Glomerular endothelial cell (primary cell): ENCODE measurements around the gene POC1B. TPM values are rescaled to one million over a fixed set of nuclear protein-coding genes. Genes with fewer than 3 reads are reported as not detected.

Experiments used
- DNase-seq: peaks from one replicate; pipeline ENCODE4 v3.0.0-alpha.2; 2011; ENCODE audit warnings: low read depth, low spot score; ENCODE audit errors: extremely low read depth
- total RNA-seq: library from RNA; depleted of rRNA; stranded (reverse); fragments of >200 nt; gene quantifications from 2 replicates; pipeline ENCODE4 v1.2.3, GENCODE V29; 2015

The POC1B gene
- total RNA-seq, 1 donor from 2014 or later: 21.8 TPM

DNA sequence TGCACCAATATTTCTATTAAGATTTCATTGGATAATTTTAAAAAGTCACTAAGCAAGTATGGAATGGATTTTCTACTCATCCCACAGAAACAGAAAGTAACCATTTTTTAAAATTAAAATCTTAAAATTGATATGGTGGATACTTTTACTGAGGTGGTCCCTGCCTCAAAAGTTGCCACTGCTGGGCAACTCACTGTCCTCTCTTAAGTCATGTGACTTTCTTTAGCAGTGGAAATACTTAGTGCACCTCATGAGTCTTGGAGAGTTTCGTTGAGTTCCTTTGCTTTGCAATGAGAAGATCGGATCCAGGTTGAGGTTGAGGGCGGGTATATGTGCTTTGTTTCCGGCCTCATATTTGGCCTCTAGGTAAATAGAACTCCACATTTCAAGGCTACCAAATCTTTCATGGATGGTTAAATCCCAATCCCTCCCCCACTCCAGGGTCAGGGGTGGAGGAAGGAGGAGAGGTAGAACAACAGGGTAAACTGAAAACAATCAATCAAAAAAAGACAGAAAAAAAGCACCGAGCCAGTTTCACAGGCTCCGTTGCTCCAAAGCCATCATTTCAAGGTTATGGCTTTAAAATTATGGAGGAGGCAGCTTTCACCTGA, 134.0 kb downstream of the POC1B start:
- DNase-seq: no peak

GRCh38 chr12:89390802-89391673, 134.8 kb downstream of the POC1B start:
- DNase-seq: no peak

DNA sequence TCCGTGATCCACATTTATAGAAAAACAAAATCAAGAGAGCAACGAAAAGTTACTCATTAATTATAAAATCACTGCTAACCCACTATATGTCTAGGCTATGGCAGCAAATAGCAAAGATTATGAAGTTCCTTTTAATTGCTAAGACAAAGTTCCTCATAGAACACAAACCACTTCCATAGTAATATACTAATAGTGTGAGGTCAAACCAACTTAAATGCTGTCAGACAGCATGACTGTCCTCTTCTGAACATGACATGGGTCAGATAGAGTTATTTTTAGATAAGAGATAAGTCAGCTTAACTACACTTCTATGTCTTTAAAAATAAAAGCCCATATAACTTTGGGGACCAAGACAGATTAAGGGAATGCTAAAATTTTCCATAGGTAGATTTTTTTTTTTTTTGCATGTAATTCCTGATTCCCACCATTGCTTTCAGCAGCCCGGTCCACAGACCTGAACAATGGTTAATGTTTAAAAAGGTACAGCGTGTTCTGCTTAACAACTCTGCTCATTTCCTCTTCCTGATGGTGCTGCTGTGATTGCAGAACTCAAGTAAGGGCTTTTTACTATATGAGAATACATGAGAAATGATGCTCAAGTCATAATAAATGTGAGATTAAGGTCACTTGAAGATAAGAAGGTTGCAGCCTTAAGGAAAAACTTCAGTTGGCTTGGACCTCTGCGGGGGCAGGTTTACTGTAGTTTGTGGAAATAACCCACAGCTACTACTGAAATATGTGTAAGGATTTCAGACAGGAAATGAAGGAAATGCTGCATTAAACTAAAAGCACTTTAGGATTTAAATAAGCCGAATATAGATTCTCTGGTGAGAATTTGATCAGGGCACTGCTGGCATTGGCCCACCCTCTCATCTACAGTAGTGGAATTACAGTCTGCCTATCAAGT, 135.8 kb downstream of the POC1B start:
- DNase-seq: no peak

- no peak for DNase-seq
Measured at GRCh38 chr12:89386138-89386537, 139.7 kb downstream of the POC1B start.

DNA sequence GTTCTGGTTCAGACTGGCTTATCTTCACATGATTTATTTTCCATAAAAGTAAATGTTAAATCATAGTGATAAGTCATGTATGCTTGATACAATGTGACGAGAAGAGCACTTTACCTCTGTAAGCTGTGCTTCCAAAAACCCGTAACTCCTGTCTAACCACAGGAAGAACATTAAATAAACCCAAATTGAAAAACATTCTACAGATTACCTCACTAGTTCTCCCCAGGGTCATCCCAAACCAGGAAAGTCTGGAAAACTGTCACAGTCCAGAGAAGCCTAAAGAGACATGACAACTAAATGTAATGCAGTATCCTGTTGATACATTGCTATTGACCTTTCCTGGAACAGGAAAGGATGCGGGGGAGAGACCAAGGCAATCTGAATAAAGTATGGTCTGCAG, 141.0 kb downstream of the POC1B start:
- DNase-seq: no peak

- DNase-seq: no peak
Measured at GRCh38 chr12:89384050-89384758, 141.6 kb downstream of the POC1B start.

DNA sequence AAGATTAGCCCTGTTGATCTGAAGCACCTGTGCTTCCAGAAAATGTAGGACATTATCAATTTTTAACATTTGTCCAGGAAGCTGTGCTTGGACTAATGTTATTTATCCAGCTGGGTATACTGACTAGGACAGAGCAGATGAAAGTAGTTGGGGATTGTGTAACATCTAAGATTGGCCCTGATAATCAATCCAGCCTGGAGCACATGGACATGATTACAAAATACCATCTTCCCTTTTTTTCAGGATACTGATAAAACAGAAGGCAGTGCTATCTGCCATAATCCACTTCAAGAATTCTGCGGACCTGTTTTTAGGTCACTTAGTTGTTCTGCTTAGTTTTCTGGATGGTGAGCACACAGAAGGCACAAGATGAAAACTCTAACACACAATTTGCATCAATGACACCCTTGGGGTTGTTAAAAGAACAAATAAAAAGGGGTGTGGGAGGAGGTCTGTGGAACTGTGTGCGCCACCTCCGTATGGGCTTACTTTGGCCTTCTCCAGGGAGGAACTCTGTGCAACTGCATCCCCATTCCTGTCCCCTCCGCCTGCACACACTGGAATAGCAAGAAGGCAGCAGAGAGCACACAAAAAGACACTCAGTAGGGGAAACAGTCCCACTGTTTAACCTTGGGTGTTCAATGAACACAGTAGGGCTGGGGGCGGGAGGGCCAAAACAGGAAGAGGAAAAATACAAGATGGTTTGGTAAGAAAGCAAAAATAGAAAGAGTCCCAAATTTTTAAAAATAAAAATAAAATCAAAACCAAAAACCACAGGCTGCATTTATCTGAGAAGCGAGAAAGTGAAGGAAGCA, 142.4 kb downstream of the POC1B start:
- no peak for DNase-seq

DNA sequence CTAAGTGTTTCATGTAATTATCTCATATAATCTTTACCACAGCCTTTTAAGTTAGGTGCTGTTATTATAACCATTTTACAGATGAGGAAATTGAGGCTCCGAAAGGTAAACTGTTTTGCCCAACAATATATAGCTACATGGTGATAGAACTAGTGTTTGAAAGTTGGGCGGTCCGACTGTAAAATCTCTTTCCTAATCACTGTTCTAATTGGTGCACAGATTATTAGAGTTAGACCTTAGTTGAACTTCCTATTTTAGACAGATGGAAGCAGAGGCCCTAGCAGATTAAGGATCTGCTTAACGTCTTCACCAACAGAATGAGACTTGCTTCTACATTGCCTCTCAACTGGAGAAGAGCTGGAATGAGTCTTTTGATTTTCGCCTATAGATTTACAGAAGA, 143.5 kb downstream of the POC1B start:
- no peak for DNase-seq

- DNase-seq: no peak
Measured at GRCh38 chr12:89379839-89380467, 145.9 kb downstream of the POC1B start.

DNA sequence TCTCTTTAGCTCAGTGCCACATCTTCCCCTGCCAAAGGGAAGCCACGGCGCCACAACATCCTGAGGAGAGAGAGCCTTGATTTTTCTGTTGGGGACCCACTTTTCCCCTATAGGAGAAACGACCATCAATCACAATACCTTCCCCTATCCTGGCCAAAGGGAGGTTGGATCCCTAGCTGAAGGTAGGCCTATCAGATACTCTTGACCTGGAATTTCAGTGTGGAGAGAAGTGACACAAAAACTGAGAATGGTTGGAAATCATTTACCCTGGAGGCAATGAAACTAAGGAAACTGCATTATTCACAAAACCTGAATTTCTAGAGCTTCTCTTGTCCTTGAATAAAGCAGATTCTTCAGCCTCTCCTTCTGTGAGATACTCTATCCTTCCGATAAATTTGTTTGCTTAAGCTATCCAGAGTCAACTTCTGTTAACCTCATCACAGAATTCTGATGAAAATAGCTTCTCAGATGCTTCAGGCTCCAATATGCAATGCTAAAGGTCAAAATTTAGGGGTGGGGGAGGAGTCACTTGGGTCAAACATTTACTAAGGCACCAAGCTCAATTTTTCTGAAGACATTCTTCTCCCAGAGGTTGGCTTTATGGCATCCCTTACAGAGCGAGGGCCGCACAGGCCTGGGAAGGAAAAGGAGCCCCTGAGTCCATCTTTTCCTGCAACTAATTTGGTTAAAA, 146.6 kb downstream of the POC1B start:
- no peak for DNase-seq

DNA sequence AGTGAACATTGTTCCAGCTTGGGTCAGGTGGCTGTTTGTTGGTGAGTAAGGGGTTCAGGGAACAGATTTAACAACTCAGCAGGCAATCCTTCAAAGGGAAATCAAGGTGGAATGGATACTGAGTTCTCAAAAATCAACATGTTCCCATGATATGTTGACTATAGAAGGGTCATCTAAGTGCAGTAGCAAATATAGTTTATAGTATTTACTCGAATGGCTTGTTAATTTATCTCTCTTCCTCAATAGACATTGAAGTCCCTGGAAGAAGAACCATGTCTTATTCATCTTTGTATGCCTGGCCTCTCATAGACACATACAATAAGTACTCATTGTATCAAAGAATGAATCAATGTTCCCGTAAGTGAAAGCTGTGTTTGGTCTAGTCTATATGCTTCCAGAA, 149.0 kb downstream of the POC1B start:
- DNase-seq: no peak

DNA sequence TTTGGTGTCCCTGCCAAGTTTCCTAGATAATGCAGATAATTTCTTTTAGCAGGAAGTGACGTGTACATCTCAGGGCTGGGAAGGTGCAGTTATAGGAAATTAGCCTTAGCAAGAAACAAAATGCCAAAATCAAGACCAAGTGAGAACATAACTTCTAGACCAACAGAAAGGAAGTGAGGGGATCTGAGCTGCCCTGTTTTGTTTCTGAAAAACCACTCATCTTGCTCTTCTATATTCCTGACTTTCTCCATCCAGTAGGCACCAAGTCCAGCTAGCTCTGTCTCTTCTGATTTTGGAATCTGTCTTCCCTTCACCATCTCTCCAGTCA, 149.7 kb downstream of the POC1B start:
- no peak for DNase-seq

DNA sequence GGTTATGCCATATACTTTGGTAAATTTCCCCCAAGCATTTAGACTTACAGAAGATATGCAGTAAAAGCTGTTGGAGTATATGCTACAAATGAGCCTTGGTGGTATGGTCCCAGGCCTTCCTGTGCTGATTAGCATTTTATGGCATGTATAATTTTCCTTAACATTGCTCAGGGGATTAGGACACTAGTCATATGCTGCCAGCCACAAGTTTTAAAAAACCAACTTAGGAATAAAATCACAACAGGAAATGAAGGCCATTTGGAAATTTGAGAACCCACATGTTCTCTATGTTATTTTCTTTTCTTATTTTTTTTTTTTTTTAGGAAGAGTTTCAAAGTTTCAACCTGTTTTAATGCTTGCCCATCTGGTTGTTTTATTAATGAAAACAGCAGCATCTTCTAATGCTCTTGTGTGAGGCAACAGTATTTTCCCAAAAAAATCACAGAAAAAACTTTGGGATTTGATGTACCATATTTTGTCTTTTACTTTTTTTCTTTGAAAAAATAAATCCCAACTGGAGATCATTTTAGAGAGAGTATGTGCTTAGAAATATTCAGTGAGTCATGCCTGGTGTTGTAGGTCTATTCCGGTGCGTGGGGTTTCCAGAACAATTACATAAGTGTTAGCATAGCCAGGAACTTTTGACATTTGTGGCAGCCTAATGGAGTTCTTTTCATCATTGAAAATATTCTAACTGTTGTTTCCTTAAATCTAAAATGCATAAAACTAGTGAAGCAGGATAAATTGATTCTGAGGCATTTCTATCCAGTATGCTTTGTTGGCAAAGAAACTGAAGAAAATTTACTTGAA, 151.9 kb downstream of the POC1B start:
- DNase-seq: no peak

DNA sequence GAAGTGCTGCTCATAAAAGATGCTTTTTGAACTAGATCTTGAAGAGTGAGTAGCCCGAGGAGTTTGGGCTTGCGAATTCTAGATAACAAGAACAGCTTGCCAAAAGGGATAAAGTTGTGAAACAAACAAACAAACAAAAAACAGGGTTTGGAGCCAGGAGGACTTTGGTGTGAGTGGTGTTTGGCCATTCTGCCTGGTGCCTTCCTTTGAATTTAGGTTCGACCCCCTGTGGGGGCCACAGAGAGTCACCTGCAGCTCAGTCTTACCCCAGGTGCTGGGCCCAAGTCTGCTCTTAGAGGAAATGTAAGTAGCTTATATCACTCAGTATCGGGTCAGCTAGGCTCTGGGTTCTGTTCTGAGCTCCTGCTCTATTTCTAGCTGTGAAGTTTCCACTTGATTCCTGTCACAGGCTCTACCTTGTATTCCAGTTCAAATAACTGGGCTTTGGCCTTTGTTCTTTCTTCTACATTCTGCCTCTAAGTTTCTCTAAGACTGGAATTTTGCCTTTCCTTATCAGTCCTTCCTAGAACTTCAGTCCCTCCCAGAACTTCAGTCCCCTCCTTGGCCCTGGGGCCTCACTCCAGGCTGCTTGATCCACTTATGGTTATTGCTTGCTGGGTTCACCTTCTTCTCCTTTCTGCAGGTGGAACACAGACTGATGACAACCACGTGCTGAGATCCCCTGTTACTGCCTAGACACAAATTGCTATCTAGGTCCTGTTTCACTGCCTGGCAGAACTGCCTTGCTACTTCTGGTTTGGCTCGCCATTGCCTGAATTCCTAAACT, 153.1 kb downstream of the POC1B start:
- no peak for DNase-seq

- no peak for DNase-seq
Measured at GRCh38 chr12:89370850-89371249, 155.0 kb downstream of the POC1B start.

DNA sequence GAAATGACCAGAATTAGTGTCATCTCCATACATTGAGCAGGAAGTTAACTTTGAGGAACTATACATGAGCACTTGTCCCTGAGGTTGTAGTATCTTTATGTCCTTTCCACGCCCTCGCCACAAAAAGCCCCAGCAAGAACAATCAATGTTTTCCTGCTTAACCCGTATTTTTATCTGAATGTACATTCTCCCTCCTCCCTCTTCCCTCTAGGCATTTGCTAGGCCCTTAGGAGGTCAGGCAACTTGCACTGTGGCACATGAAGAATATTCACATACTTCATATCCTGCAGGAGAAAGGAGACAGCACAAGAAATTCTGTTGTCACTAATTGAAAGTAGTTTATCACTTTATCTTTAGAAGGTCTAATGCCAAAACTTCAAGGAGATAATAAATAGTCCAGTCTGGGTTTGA, 155.4 kb downstream of the POC1B start:
- no peak for DNase-seq
